Fibroblast of mammary gland (primary cell): ENCODE data around the gene LRRC40.

Source experiments
- DNase-seq: peaks from one replicate; pipeline ENCODE4 v3.0.0-alpha.2; 2010; ENCODE audit warnings: low read depth
- H3K4me3 ChIP-seq: 2 replicates; pipeline ENCODE4 v1.5.1; 2011; ENCODE audit warnings: low read depth, mild to moderate bottlenecking, low read length, moderate library complexity; ENCODE audit not compliant: control insufficient read depth
- TF ChIP-seq, protein P1 (sequence below): conservative IDR thresholded peaks from 2 replicates; pipeline ENCODE4 v1.5.1; 2011; ENCODE audit warnings: low read depth, low read length, inconsistent platforms; ENCODE audit not compliant: control insufficient read depth, insufficient read depth

LRRC40 gene

DNA sequence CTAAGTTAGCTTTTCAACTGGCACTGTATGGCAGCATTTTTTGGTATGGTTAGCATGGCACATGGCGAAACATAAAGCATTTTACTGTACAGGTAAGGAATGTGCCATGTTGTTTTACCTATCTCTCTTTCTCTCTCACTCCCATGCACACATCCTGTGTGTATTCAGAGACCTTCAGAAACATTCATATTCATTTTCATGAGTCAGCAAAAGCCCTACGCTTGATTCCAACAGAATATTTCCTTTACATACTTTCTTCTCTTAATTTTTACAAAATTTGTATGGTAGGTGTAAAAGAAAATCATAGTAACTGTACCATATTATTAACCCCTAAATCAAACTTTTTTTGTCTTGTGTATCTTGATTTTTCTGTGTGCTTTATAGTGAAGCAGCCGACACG, 26.1 kb upstream of the LRRC40 start:
- H3K4me3 ChIP-seq = no peak overlapping the region
- no peak for DNase-seq
- TF ChIP-seq, protein P1, sequence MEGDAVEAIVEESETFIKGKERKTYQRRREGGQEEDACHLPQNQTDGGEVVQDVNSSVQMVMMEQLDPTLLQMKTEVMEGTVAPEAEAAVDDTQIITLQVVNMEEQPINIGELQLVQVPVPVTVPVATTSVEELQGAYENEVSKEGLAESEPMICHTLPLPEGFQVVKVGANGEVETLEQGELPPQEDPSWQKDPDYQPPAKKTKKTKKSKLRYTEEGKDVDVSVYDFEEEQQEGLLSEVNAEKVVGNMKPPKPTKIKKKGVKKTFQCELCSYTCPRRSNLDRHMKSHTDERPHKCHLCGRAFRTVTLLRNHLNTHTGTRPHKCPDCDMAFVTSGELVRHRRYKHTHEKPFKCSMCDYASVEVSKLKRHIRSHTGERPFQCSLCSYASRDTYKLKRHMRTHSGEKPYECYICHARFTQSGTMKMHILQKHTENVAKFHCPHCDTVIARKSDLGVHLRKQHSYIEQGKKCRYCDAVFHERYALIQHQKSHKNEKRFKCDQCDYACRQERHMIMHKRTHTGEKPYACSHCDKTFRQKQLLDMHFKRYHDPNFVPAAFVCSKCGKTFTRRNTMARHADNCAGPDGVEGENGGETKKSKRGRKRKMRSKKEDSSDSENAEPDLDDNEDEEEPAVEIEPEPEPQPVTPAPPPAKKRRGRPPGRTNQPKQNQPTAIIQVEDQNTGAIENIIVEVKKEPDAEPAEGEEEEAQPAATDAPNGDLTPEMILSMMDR = no peak

DNA sequence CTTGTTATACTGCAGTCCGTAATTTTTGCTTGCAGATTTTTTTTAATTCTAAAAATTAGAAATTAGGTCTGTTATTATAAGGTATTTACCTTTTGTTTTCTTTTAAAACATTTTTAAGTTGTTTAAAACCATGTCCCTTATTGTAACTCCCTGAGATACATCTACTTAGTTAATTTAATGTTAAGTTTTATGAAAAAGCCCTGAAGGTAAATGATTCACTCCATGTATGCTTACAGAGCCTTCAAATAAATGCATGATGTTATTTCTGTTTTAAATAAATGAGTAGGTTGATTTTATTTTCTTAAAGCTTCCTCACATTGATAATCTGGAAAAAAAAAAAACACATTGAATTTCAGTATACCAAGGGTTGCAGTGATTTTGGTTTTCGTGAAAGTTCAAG, 23.3 kb upstream of the LRRC40 start:
- H3K4me3 ChIP-seq = no peak overlapping the region
- no peak for DNase-seq
- TF ChIP-seq, protein P1 = no peak

DNA sequence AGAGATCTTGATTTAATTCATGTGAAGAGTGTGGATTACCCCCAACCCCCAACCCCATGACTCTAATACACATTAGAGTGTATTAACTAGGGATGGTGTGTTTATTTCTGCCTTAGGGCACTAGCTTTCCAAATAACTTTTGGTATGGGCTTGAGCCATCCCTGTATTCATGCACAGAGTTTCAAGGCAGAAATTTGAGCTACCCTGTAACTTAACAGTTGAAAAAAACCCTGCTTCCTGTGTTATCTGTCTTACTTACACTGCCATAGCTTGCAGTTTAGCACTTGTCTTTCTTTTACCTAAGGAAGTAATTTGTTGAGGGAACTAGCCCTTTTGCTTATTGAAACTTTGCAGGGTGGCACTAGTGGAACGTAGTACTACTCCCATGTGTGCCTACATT, 22.1 kb upstream of the LRRC40 start:
- H3K4me3 ChIP-seq = no peak overlapping the region
- TF ChIP-seq, protein P1 = no peak
- DNase-seq = no peak

DNA sequence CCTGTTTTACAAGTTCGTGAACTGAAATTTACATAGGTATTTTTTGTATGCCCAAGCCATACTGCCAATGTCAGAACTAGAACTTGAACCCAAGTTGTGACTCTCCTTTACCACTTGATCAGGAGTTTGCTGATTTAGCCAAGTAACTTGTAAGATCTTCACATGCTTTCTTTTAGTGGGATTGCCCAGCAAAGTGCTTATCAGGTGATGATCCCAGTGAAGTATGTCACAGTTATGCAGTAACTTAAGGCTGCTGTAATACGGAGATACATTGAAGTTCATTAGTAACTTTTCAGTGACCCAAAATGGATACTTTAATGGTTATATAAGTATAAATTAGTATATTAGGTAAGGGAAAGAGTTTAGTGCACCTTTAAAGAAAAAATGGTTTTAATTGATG, 19.6 kb upstream of the LRRC40 start:
- no peak for DNase-seq
- TF ChIP-seq, protein P1 = no peak
- H3K4me3 ChIP-seq = no peak overlapping the region

DNA sequence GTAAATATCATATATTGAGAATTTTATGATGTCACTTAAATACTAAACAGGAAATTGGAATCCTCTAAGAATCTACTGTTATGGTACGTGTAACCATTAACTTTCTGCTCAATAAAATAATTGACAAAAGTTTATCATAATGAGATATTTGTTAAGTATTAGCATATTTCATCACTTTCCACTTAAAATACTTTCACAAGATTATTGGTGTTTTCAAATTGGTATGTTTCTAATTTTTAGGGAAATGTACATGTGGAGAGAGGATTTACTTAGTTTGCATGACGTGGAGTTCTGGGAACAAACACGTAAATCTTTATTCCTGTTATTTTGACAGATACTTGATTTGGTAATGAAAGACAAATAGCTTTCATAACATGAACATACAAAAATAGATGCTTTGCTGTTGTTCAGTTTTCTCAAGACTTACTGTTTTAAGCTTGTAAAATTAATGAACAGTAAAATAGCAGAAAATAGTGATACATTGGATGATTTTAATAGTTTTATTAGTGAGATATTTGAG, 17.4 kb upstream of the LRRC40 start:
- peak; percentile 14 for DNase-seq
- TF ChIP-seq, protein P1 = no peak
- H3K4me3 ChIP-seq = peak overlapping the region; percentile 70

DNA sequence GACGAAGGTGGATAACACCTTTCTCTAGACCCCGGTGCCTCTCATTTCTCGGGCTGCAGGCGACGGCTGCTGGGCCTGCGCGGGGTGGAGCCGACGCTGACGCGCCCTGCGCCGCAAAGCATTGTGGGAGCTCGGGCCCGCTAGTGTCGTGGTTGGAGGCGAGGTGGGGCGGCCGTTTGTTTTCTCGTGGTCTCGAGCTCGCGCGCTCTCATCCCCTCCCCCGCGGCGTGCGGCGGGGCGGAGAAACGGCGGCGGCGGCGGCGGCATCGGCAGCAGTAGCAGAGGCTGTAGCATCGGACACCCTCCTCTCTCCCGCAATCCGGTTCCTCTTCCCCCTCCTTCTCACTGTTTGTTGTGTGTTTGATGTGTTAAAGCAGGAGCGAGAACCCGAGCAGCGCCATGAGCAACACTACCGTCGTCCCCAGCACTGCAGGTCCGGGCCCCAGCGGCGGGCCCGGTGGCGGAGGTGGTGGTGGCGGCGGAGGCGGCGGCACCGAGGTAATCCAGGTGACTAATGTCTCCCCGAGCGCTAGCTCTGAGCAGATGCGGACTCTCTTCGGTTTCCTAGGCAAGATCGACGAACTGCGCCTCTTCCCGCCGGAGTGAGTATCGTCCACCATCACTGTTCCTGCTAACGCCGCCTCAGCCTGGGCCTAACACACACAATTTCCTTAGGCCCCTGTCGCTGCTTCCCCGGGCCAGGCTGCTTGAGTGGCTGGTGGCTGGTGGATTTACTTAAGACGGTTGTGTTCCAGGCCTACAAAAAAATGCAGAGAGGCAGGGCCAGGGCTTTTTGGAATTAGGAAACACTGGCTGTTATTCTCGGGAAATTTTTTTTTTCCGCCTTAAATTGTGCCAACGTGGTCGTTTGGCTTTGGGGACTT, 16.1 kb upstream of the LRRC40 start, which contains the start of gene SRSF11:
TSS of gene SRSF11 (plus strand) at position 143 of the 884 bp plus-strand sequence. CDS start at position 400, 257 bp downstream.
- peak within 1 kb of the TSS; percentile 70 for H3K4me3 ChIP-seq
- TF ChIP-seq, protein P1 = no peak
- peak; percentile 91 for DNase-seq
